KMS-11 (cell line): Measurements from ENCODE around the gene C1orf21.

Experiments
- H2AFZ ChIP-seq: fragments of 200-600 bp; sonication (generic); 2 replicates; pipeline ENCODE4 v1.6.1; 2016; ENCODE audit warnings: antibody characterized with exemption, mixed run types, low read depth
- H3K27ac ChIP-seq: fragments of 200-600 bp; sonication (generic); 2 replicates; pipeline ENCODE4 v1.6.1; 2016; ENCODE audit warnings: mild to moderate bottlenecking, mixed run types
- H3K27me3 ChIP-seq: fragments of 200-600 bp; sonication (generic); 2 replicates; pipeline ENCODE4 v1.6.1; 2017; ENCODE audit warnings: mild to moderate bottlenecking, low read depth, mixed run types, moderate library complexity; ENCODE audit not compliant: insufficient read depth
- H3K36me3 ChIP-seq: fragments of 200-600 bp; sonication (generic); 2 replicates; pipeline ENCODE4 v1.6.1; 2017; ENCODE audit warnings: mild to moderate bottlenecking, mixed run types; ENCODE audit not compliant: insufficient read depth
- H3K4me1 ChIP-seq: fragments of 200-600 bp; sonication (generic); 2 replicates; pipeline ENCODE4 v1.6.1; 2016; ENCODE audit warnings: mild to moderate bottlenecking, low read depth, mixed run types; ENCODE audit not compliant: poor library complexity, severe bottlenecking
- H3K4me2 ChIP-seq: fragments of 200-600 bp; sonication (generic); 2 replicates; pipeline ENCODE4 v1.7.0; 2016; ENCODE audit warnings: mild to moderate bottlenecking, mixed run types
- H3K4me3 ChIP-seq: fragments of 200-600 bp; sonication (generic); IDR thresholded peaks from 2 replicates; pipeline ENCODE4 v1.6.1; 2017; ENCODE audit warnings: low read depth, low read length, mixed read lengths; ENCODE audit not compliant: insufficient read depth
- H3K79me2 ChIP-seq: fragments of 200-600 bp; sonication (generic); 2 replicates; pipeline ENCODE4 v1.6.1; 2016; ENCODE audit warnings: low read depth, mixed run types; ENCODE audit not compliant: insufficient read depth
- H3K9ac ChIP-seq: fragments of 200-600 bp; sonication (generic); 2 replicates; pipeline ENCODE4 v1.6.1; 2016; ENCODE audit warnings: mild to moderate bottlenecking, mixed run types
- H4K20me1 ChIP-seq: fragments of 200-600 bp; sonication (generic); 2 replicates; pipeline ENCODE4 v1.6.1; 2016; ENCODE audit warnings: mild to moderate bottlenecking, mixed run types; ENCODE audit not compliant: insufficient read depth
- TF ChIP-seq, protein P1 (sequence below): fragments of 200-600 bp; sonication (generic); conservative IDR thresholded peaks from 2 replicates; pipeline ENCODE4 v1.6.1; 2017; ENCODE audit warnings: low read depth, mild to moderate bottlenecking, antibody characterized with exemption, low read length, moderate library complexity, mixed read lengths

The C1orf21 gene

DNA sequence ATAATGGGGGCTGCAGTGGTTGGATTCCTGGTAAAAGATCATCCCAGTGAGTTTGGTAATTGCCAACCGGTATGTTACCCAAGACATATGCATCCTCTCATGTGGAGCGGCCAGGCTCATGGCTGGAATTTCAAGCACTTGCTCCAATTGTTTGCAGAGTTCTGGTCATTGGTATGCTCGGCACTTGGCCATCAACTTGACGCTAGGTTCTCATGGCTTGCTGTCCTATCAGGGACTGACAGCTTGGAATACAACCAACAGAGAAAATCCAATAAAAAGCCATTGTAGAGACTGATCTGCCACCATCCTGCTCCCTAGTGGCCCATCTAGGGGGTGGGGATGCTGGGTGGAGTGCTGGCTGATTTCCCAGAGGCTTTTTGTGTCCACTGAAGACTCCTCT is 247.0 kb downstream of the C1orf21 start:
- no peaks in the 10 kb centered on the region for H3K4me1 ChIP-seq
- no peak overlapping the region for H3K4me3 ChIP-seq
- TF ChIP-seq, protein P1, sequence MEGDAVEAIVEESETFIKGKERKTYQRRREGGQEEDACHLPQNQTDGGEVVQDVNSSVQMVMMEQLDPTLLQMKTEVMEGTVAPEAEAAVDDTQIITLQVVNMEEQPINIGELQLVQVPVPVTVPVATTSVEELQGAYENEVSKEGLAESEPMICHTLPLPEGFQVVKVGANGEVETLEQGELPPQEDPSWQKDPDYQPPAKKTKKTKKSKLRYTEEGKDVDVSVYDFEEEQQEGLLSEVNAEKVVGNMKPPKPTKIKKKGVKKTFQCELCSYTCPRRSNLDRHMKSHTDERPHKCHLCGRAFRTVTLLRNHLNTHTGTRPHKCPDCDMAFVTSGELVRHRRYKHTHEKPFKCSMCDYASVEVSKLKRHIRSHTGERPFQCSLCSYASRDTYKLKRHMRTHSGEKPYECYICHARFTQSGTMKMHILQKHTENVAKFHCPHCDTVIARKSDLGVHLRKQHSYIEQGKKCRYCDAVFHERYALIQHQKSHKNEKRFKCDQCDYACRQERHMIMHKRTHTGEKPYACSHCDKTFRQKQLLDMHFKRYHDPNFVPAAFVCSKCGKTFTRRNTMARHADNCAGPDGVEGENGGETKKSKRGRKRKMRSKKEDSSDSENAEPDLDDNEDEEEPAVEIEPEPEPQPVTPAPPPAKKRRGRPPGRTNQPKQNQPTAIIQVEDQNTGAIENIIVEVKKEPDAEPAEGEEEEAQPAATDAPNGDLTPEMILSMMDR, result no peak

DNA sequence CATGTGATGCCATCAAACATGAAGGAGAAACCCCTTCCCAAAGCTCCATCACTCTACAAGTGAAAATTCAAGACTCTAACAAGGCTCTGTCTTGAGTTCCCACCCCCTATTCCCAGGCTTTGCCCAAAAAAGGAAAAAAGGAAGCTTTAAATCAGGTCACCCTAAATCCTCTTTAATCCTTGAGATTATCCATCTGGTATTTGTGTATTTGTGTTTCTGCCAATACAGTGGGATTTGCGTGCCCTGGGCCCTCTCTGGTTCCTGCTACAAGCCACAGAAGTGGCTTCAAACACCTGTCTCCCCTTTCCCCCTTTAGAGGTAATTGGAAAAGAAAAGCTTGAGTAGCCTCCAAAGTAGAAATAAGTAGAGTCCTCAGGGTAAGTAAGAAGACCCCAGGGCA is 247.5 kb downstream of the C1orf21 start:
- no peak overlapping the region for H3K27ac ChIP-seq
- TF ChIP-seq, protein P1, result no peak

More for the DNA sequence above, 247.0 kb downstream of the C1orf21 start:
- Histone ChIP-seq H3K4me2 (no peak overlapping the region), H3K27ac (no peak overlapping the region), H3K36me3 (no peaks in the 10 kb centered on the region), H4K20me1 (no peaks in the 10 kb centered on the region), H2AFZ (no peak overlapping the region), H3K27me3 (no peaks in the 10 kb centered on the region), H3K9ac (no peak overlapping the region), H3K79me2 (no peaks in the 10 kb centered on the region)

DNA sequence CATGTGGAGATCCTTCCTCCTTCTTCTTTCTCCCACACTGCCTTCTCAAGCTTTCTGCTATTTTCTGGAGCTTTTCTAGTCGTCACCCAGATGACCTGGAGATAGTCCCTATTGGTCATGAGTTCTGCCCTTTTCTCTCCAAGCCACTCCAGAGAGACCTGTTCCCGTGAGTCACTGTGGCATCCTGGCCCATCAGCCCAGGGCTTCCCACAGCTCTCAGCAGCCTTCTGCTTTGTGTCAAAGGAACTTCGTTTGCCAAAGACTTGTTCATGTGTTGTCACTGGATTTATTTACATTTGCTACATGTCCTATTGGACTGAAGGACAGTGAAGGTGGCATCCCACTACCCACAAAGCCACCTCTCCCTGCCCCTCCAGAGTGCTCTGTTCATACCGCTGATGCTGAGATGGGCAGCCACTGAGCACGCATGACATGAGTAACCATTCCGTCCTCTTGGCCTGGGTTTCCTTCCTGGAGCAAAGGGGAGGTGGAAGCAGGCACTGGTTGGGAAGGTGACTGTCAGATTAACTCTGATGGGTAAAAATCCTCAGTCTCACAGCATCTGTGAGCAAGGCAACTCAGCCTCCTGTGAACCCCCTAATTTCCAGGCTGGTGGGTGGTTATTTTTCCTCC is 248.6 kb downstream of the C1orf21 start:
- no peak overlapping the region for H3K27ac ChIP-seq
- no peaks in the 10 kb centered on the region for H3K4me1 ChIP-seq

More for the DNA sequence above, 247.5 kb downstream of the C1orf21 start:
- Histone ChIP-seq H4K20me1 (no peaks in the 10 kb centered on the region), H3K36me3 (no peaks in the 10 kb centered on the region), H3K4me2 (no peak overlapping the region), H3K27me3 (no peaks in the 10 kb centered on the region), H3K9ac (no peak overlapping the region), H3K79me2 (no peaks in the 10 kb centered on the region), H2AFZ (no peak overlapping the region), H3K4me3 (no peak overlapping the region), H3K4me1 (no peaks in the 10 kb centered on the region)

DNA sequence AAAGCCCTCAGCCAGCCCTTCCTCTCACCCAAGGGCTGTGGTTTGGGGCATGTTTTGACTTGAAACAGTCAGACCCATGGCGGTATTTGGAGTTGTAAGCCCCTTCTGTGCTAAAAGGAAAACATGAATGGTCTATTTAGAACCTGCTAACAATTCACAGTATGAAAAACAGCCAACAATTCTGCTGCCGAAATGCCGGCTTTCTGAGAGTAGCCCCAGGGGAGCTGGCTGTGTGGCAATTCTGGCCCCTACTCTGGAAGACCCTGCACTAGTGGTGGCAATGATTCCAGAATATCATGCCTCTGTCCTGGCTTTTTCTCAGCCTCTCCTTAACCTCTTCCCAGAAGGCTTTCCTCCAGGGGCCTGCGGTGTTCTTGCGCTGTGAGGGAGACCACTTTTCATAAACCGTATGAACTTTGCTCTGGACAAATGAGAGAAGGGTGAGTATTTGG is 249.2 kb downstream of the C1orf21 start:
- TF ChIP-seq, protein P1, result no peak
- Histone ChIP-seq H3K27ac (no peak overlapping the region), H3K79me2 (no peaks in the 10 kb centered on the region), H2AFZ (no peak overlapping the region), H4K20me1 (no peaks in the 10 kb centered on the region), H3K4me3 (no peak overlapping the region), H3K36me3 (no peaks in the 10 kb centered on the region), H3K9ac (no peak overlapping the region), H3K27me3 (no peaks in the 10 kb centered on the region), H3K4me2 (no peak overlapping the region), H3K4me1 (no peaks in the 10 kb centered on the region)

More for the DNA sequence above, 248.6 kb downstream of the C1orf21 start:
- no peak overlapping the region for H3K4me2 ChIP-seq
- H4K20me1 ChIP-seq, result no peaks in the 10 kb centered on the region
- H2AFZ ChIP-seq, result no peak overlapping the region
- H3K36me3 ChIP-seq, result no peaks in the 10 kb centered on the region
- TF ChIP-seq, protein P1, result no peak
- H3K9ac ChIP-seq, result no peak overlapping the region
- H3K27me3 ChIP-seq, result no peaks in the 10 kb centered on the region
- no peak overlapping the region for H3K4me3 ChIP-seq
- no peaks in the 10 kb centered on the region for H3K79me2 ChIP-seq
